Measurements from ENCODE around the gene IGLON5.

DNA sequence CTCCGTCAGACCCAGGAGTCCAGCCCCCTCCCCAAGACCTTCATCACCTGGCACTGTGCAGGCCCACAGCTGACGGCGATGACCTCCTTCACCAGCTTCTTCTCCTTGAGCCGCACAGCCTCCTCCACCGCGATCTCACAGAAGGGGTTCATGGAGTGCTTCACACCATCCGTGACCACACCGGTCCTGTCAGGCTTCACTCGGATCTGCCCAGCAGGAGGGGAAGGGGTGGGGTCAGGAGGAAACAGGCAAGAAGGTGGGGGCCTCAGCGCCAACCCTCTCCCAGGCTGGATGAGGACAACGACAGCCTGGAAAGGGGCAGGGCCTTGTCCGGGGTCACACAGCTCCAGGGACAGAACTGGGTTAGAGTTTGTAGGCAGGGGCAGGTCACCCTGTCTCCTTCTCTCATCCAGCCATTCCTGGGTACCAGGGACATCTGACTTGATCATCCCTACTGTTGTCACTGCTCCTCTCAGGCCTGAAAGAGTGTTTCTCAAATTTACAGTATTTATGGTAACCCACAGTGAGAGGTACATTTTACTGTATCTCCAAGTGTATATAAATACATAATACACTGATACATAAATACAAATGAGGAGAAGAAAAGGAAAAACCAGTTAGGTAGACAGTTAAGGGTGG, 42.8 kb downstream of the IGLON5 start:
- TF ChIP-seq, protein P1, sequence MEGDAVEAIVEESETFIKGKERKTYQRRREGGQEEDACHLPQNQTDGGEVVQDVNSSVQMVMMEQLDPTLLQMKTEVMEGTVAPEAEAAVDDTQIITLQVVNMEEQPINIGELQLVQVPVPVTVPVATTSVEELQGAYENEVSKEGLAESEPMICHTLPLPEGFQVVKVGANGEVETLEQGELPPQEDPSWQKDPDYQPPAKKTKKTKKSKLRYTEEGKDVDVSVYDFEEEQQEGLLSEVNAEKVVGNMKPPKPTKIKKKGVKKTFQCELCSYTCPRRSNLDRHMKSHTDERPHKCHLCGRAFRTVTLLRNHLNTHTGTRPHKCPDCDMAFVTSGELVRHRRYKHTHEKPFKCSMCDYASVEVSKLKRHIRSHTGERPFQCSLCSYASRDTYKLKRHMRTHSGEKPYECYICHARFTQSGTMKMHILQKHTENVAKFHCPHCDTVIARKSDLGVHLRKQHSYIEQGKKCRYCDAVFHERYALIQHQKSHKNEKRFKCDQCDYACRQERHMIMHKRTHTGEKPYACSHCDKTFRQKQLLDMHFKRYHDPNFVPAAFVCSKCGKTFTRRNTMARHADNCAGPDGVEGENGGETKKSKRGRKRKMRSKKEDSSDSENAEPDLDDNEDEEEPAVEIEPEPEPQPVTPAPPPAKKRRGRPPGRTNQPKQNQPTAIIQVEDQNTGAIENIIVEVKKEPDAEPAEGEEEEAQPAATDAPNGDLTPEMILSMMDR (IDR thresholded peaks at IDR 0.05), result no peak
- TF ChIP-seq POLR2A (IDR thresholded peaks at IDR 0.05), result no peak
